ENCODE results near the gene PTPN21. TPM values are rescaled to one million over a fixed set of nuclear protein-coding genes. Genes with fewer than 3 reads are reported as not detected.
A peak's percentile ranks its signal among the peaks of the same experiment; 100 is the strongest.

Gene PTPN21
- total and polyA plus RNA-seq, 3 experiments from 2014 or later, result 0.28 to 0.53 TPM; not detected in 1

DNA sequence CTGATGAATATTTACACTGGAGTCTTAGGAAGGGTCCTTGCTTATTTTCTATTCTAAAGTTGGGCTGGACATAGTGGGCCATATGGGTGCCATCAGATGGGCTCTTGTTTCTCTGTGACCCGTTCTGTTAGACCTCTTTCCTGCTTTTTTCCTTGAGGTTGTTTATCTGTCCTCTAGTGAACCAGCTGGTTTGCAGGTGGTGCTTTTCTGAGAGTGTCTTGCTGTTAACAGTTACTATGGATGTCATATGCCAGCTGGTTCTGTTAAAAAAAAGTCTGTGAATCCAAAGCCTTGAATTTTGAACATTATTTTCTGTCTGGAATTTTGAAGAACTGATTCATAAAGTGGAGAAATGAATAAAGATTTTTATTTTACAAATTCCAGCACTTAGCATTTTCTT lies 37.2 kb upstream of the PTPN21 start:
- peaks cover 12% of the 10 kb centered on the region for H3K36me3 ChIP-seq (ENCODE audit: insufficient read depth, low read length)
- no peaks in the 10 kb centered on the region for H3K27me3 ChIP-seq (ENCODE audit: insufficient read depth, low read length, poor library complexity, severe bottlenecking)
- no peak overlapping the region for H3K27ac ChIP-seq (ENCODE audit: low read depth, low read length)
- H3K4me1 Mint-ChIP-seq, result peaks cover 0 to 6% (median 2%) of the 10 kb centered on the region in 3 donors
- H3K4me3 Mint-ChIP-seq, result no peak overlapping the region
- no peak overlapping the region for H3K4me3 ChIP-seq (ENCODE audit: low read length)
- no peaks in the 10 kb centered on the region for H3K27me3 Mint-ChIP-seq
- H3K36me3 Mint-ChIP-seq, result peaks cover 7 to 85% (median 28%) of the 10 kb centered on the region in 3 donors
- H3K9me3 Mint-ChIP-seq, result no peaks in the 10 kb centered on the region
- DNase-seq, result no peak
- POLR2A ChIA-PET, result no interaction called here
- no peaks in the 10 kb centered on the region for H3K9me3 ChIP-seq (ENCODE audit: low read length)
- CTCF ChIA-PET, result no interaction called here
- no peak overlapping the region for H3K27ac Mint-ChIP-seq
- no peaks in the 10 kb centered on the region for H3K4me1 ChIP-seq (ENCODE audit: insufficient read depth, low read length)

DNA sequence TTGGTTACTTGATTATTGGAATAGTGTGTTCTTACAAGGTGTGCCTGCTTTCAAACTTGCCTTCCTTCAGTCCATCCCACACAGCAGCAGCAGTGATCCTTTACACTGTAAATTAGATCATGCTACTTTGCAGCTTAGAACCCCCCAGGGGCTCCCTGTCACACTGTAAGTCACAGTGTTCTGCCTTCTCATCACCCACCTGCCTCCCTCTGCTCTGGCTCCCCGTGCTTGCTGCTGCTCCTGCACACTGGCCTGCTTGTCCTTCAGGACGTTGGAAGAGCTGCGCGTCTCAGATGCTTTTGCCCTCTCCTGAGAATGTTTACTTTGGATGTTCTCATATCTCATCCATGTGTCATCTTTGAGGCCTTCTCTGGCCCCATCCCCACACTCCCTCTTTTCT lies 35.4 kb upstream of the PTPN21 start:
- CTCF ChIA-PET, result no interaction called here
- Histone ChIP-seq H3K9me3 (ENCODE audit: low read length) (no peaks in the 10 kb centered on the region), H3K27ac (ENCODE audit: low read depth, low read length) (no peak overlapping the region), H3K36me3 (ENCODE audit: insufficient read depth, low read length) (peaks cover 6% of the 10 kb centered on the region), H3K4me3 (ENCODE audit: low read length) (no peak overlapping the region), H3K27me3 (ENCODE audit: insufficient read depth, low read length, poor library complexity, severe bottlenecking) (no peaks in the 10 kb centered on the region), H3K4me1 (ENCODE audit: insufficient read depth, low read length) (no peaks in the 10 kb centered on the region)
- H3K27me3 Mint-ChIP-seq, result no peaks in the 10 kb centered on the region
- peaks cover 0 to 3% (median 2%) of the 10 kb centered on the region in 3 donors for H3K4me1 Mint-ChIP-seq
- POLR2A ChIA-PET, result no interaction called here
- peaks cover 9 to 83% (median 32%) of the 10 kb centered on the region in 3 donors for H3K36me3 Mint-ChIP-seq
- no peak for DNase-seq
- peak overlapping the region in 1 of 8 donors; percentile 55 for H3K27ac Mint-ChIP-seq
- H3K4me3 Mint-ChIP-seq, result peak overlapping the region in 1 of 7 donors; percentile 42
- H3K9me3 Mint-ChIP-seq, result no peaks in the 10 kb centered on the region

DNA sequence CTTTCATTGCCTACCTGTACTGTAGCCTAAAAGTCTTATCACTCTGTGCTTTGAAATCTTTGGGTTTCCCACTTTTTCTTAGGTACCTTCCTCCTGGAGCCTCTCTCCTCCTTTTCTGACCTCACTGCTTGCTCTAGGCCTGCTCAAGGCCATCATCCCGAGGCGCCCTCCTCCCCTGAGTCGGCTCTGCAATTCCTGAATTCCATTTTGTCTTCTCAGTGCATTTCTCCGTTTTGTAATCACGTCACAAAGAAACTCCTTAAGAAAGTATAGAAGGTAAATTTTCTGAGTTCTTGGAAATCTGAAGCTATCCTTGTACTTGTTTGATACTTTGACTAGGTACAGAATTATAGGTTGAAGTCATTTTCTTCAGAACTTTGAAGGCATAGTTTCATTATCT lies 33.3 kb upstream of the PTPN21 start:
- DNase-seq, result no peak
- H3K4me3 ChIP-seq (ENCODE audit: low read length), result no peak overlapping the region
- no peak overlapping the region for H3K27ac ChIP-seq (ENCODE audit: low read depth, low read length)
- ChIA-PET POLR2A (no interaction called here), CTCF (no interaction called here)
- H3K27ac Mint-ChIP-seq, result peak overlapping the region in 1 of 8 donors; percentile 29
- no peak overlapping the region for H3K4me3 Mint-ChIP-seq
- no peaks in the 10 kb centered on the region for H3K4me1 ChIP-seq (ENCODE audit: insufficient read depth, low read length)
- peaks cover 9 to 78% (median 36%) of the 10 kb centered on the region in 3 donors for H3K36me3 Mint-ChIP-seq
- H3K36me3 ChIP-seq (ENCODE audit: insufficient read depth, low read length), result peaks cover 6% of the 10 kb centered on the region
- no peaks in the 10 kb centered on the region for H3K27me3 ChIP-seq (ENCODE audit: insufficient read depth, low read length, poor library complexity, severe bottlenecking)
- no peaks in the 10 kb centered on the region for H3K9me3 Mint-ChIP-seq
- H3K9me3 ChIP-seq (ENCODE audit: low read length), result no peaks in the 10 kb centered on the region
- peaks cover 3 to 8% (median 7%) of the 10 kb centered on the region in 3 donors for H3K4me1 Mint-ChIP-seq
- H3K27me3 Mint-ChIP-seq, result no peaks in the 10 kb centered on the region

DNA sequence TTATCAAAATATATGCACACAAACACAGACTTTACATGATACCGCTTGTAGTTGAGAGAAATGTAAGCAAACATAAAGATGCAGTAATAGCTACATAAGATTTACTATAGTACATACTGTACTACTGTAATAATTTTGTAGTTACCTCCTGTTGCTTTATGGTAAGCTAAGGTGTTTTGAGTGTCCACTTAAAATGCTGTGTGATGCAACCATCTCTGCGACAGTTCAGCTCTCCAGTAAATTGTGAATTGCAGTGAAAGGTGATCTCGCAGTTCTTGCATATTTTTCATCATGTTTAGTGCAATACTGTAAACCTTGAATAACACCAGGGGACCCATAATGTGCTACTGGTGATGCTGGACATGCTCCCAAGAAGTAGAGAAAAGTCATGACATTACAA lies 29.6 kb upstream of the PTPN21 start:
- no peak overlapping the region for H3K4me3 ChIP-seq (ENCODE audit: low read length)
- no peak overlapping the region for H3K27ac ChIP-seq (ENCODE audit: low read depth, low read length)
- no peaks in the 10 kb centered on the region for H3K36me3 ChIP-seq (ENCODE audit: insufficient read depth, low read length)
- Mint-ChIP-seq H3K4me1 (peaks cover 4 to 16% (median 15%) of the 10 kb centered on the region in 3 donors), H3K27ac (no peak overlapping the region), H3K36me3 (peaks cover 8 to 78% (median 32%) of the 10 kb centered on the region in 3 donors), H3K9me3 (no peaks in the 10 kb centered on the region), H3K27me3 (no peaks in the 10 kb centered on the region), H3K4me3 (no peak overlapping the region)
- CTCF ChIA-PET, result interaction anchor here (1.0 kb wide), 1 partner anchor 12 kb away, joined by 3 read pairs; no protein-coding TSS in a partner anchor
- no peak for DNase-seq
- H3K4me1 ChIP-seq (ENCODE audit: insufficient read depth, low read length), result no peaks in the 10 kb centered on the region
- POLR2A ChIA-PET, result no interaction called here
- no peaks in the 10 kb centered on the region for H3K9me3 ChIP-seq (ENCODE audit: low read length)
- H3K27me3 ChIP-seq (ENCODE audit: insufficient read depth, low read length, poor library complexity, severe bottlenecking), result no peaks in the 10 kb centered on the region

DNA sequence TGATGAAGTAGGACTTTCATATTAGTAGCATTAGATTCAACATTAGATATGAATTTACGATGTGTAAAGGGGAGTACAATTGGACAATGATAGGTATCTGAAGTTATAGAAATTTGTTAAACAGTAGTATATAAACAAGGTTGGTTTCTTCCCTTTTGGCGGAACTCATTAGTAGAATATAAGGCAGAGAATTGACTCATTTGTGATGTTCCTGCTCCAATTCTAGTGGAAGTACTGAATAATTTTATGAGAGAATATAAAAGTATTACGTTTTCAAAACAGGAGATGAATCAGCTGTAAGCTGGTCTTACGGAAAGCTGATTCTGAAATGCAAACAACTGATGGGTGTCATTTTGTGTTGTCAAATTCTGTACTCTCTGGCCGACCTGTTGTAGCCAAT lies 21.4 kb upstream of the PTPN21 start:
- Histone ChIP-seq H3K9me3 (ENCODE audit: low read length) (no peaks in the 10 kb centered on the region), H3K36me3 (ENCODE audit: insufficient read depth, low read length) (peaks cover 33% of the 10 kb centered on the region), H3K27me3 (ENCODE audit: insufficient read depth, low read length, poor library complexity, severe bottlenecking) (no peaks in the 10 kb centered on the region), H3K4me1 (ENCODE audit: insufficient read depth, low read length) (no peaks in the 10 kb centered on the region), H3K27ac (ENCODE audit: low read depth, low read length) (no peak overlapping the region), H3K4me3 (ENCODE audit: low read length) (no peak overlapping the region)
- POLR2A ChIA-PET, result no interaction called here
- DNase-seq, result no peak
- Mint-ChIP-seq H3K36me3 (peaks cover 27 to 84% (median 42%) of the 10 kb centered on the region in 3 donors), H3K9me3 (no peaks in the 10 kb centered on the region), H3K4me1 (no peaks in the 10 kb centered on the region), H3K27ac (no peak overlapping the region), H3K4me3 (no peak overlapping the region), H3K27me3 (no peaks in the 10 kb centered on the region)
- CTCF ChIA-PET, result no interaction called here

DNA sequence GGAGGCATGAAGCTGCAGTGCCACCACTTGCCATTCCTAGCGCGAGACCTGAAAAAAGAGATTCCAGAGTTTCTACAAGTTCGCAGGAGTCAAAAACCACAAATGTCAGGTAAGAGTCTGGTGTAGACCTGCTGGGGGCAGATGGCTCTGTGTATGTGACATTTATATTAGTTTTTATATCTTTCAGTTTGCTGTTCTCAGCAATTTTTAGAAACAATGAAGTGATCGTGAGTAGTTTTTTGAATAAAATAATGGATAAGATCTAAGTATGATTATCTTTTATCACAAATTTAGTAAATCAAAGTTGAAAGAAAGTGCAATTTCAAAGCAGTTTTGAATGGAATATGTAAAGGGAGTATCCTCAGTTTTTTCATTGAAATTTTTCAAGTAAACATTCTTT lies 17.3 kb upstream of the PTPN21 start:
- DNase-seq, result no peak
- no peaks in the 10 kb centered on the region for H3K27me3 Mint-ChIP-seq
- Histone ChIP-seq H3K27me3 (ENCODE audit: insufficient read depth, low read length, poor library complexity, severe bottlenecking) (no peaks in the 10 kb centered on the region), H3K4me3 (ENCODE audit: low read length) (no peak overlapping the region), H3K27ac (ENCODE audit: low read depth, low read length) (no peak overlapping the region), H3K36me3 (ENCODE audit: insufficient read depth, low read length) (peaks cover 35% of the 10 kb centered on the region), H3K9me3 (ENCODE audit: low read length) (no peaks in the 10 kb centered on the region), H3K4me1 (ENCODE audit: insufficient read depth, low read length) (no peaks in the 10 kb centered on the region)
- no peak overlapping the region for H3K4me3 Mint-ChIP-seq
- POLR2A ChIA-PET, result no interaction called here
- CTCF ChIA-PET, result no interaction called here
- peaks cover 24 to 82% (median 44%) of the 10 kb centered on the region in 3 donors for H3K36me3 Mint-ChIP-seq
- peaks cover 0 to 5% (median 4%) of the 10 kb centered on the region in 3 donors for H3K4me1 Mint-ChIP-seq
- H3K9me3 Mint-ChIP-seq, result no peaks in the 10 kb centered on the region
- no peak overlapping the region for H3K27ac Mint-ChIP-seq

DNA sequence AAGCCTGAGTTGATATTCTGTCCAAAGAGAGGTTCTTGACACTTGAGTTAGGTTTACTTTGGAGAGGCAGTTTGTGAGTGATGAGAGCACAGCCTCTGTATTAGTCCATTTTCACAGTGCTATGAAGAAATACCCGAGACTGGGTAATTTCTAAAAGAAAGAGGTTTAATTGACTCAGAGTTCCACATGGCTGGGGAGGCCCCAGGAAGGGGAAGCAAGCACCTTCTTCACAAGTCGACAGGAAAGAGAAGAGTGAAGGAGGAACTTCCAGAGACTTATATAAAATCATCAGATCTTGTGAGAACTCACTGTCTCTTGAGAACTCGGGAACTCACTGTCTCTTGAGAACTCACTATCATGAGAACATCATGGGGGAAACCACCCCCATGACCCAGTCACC lies 13.4 kb upstream of the PTPN21 start:
- H3K27me3 Mint-ChIP-seq, result no peaks in the 10 kb centered on the region
- no peak overlapping the region for H3K27ac ChIP-seq (ENCODE audit: low read depth, low read length)
- H3K9me3 ChIP-seq (ENCODE audit: low read length), result no peaks in the 10 kb centered on the region
- ChIA-PET POLR2A (no interaction called here), CTCF (no interaction called here)
- no peaks in the 10 kb centered on the region for H3K9me3 Mint-ChIP-seq
- H3K4me3 ChIP-seq (ENCODE audit: low read length), result no peak overlapping the region
- peaks cover 11% of the 10 kb centered on the region for H3K4me1 ChIP-seq (ENCODE audit: insufficient read depth, low read length)
- H3K4me1 Mint-ChIP-seq, result peaks cover 16 to 25% (median 22%) of the 10 kb centered on the region in 3 donors
- H3K4me3 Mint-ChIP-seq, result no peak overlapping the region
- DNase-seq, result no peak
- H3K36me3 Mint-ChIP-seq, result peaks cover 18 to 57% (median 34%) of the 10 kb centered on the region in 3 donors
- H3K36me3 ChIP-seq (ENCODE audit: insufficient read depth, low read length), result peaks cover 19% of the 10 kb centered on the region
- no peaks in the 10 kb centered on the region for H3K27me3 ChIP-seq (ENCODE audit: insufficient read depth, low read length, poor library complexity, severe bottlenecking)
- no peak overlapping the region for H3K27ac Mint-ChIP-seq

DNA sequence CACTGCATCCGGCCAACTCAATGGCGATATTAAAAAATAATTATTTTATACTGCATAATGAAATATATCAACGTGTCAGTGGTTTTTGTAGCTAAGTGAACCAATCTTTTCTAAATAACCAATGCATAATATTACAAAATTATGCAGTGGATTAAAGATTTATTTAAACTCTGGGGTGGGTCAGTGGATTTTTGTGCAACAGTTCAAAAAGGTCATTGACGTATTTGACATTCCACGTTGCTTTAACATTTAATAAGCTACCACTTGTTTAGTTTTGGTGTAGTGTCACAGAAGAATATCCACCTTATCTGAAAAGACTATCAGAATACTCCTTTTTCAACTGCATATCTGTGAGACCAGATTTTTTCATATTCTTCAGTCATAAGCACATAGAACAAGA lies 10.6 kb upstream of the PTPN21 start:
- no peaks in the 10 kb centered on the region for H3K9me3 ChIP-seq (ENCODE audit: low read length)
- Mint-ChIP-seq H3K4me1 (peaks cover 28 to 37% (median 32%) of the 10 kb centered on the region in 3 donors), H3K27ac (no peak overlapping the region), H3K36me3 (peaks cover 6 to 43% (median 20%) of the 10 kb centered on the region in 3 donors), H3K9me3 (no peaks in the 10 kb centered on the region), H3K4me3 (peak overlapping the region in 2 of 7 donors; percentile 40 to 47), H3K27me3 (peaks cover 2 to 3% of the 10 kb centered on the region in 2 donors)
- H3K4me1 ChIP-seq (ENCODE audit: insufficient read depth, low read length), result peaks cover 19% of the 10 kb centered on the region
- ChIA-PET CTCF (no interaction called here), POLR2A (no interaction called here)
- no peak overlapping the region for H3K4me3 ChIP-seq (ENCODE audit: low read length)
- no peak overlapping the region for H3K27ac ChIP-seq (ENCODE audit: low read depth, low read length)
- H3K27me3 ChIP-seq (ENCODE audit: insufficient read depth, low read length, poor library complexity, severe bottlenecking), result no peaks in the 10 kb centered on the region
- peaks cover 14% of the 10 kb centered on the region for H3K36me3 ChIP-seq (ENCODE audit: insufficient read depth, low read length)
- DNase-seq, result no peak
